HG02623 (cell line): ENCODE data around the gene ZNF462.
"Not testable (repeated sequence)": the region's sequence is repeated elsewhere in the genome, so short reads cannot be mapped to it uniquely, and the experiment has no call there.

Experiments
- ATAC-seq: cut with Tn5 transposase; IDR thresholded peaks from one replicate; pipeline ENCODE4 v1.9.1; 2021; ENCODE audit warnings: moderate library complexity; ENCODE audit not compliant: unreplicated experiment

The ZNF462 gene

DNA sequence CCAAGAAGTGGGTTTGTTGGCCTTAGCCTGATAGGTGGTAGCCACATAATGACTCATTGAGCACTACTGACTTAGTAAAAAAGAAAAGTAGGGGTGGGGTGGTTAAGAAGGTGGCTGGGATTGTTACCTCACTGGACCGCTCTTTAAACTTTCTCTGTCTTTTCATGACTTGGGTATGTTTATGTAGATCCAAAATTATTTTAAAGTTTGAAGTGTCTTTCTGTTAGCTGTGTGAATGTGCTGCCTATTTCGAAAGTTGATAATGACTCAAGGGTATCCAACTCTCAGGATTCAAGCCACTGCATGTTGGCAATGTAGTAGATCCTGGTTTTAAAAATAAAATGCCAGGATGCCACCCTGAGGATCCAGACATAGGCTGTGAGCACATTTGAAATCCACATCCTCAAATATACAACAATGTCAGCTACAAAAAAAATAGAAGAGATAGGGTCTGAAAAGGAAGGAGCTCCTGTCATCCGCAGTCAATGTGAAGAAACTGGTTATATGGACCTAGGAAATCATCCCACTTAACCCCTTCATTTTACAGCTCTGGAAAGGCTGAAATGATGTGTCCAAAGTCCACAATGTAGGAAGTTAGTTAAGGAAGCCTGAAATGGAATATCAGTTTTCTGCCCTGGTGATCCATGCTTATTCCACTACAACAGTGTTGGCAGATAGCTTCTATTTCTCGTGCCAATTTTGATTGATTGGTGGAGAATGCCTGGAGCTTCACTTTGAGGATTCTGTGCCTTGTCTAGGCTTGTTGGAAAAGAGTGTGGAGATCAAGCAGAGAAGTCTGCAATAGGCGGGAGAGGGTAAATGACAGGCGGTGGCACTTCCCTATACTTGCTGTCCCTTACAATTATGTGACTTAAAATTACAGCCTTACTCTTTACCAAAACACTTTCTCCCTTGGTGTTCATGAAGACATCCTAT, 23.4 kb downstream of the ZNF462 start:
- ATAC-seq: no peak

DNA sequence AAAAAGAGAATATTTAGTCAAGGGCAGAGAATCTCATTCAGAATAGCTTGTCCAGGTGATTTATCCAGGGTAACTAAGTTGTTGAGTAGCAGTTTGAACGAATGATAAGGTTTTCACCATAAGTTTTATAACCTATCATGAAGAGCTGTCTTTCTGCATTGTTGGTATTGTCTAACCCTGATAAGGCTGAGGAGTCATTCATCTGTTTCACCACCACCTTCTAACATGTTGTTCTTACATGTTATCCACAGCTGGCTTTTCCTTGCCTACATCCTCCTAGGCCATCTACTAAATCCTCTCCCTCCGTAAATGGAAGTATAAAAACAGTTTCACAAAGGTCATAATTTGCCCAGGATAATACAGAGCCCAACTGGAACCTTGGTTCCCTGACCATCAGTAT, 24.1 kb downstream of the ZNF462 start:
- no peak for ATAC-seq

DNA sequence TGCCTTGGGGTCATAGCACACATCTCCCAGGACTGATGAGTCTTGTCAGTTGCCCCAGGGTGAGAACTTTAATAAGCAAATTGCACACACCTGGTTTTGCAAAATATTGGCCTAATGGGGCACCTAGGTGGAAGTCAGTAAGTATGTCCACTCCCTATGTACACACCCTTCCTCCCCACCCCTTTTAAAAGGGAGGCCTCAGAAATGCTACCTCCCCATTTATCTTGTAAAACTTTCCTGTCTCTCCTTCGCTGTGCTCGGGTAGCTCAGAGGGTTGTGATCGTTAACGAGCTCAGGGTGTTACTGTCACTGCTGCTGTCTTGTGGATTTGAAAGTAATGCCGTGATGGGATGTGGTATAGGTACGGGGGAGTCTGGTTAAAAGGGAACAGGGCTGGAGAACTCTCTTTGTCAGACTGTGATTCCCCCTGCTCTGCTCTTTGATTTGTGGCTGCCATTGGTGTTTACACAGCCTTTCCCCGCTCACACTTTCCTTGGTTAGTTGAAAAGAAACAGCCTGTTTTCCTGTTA, 26.2 kb downstream of the ZNF462 start:
- ATAC-seq: no peak

DNA sequence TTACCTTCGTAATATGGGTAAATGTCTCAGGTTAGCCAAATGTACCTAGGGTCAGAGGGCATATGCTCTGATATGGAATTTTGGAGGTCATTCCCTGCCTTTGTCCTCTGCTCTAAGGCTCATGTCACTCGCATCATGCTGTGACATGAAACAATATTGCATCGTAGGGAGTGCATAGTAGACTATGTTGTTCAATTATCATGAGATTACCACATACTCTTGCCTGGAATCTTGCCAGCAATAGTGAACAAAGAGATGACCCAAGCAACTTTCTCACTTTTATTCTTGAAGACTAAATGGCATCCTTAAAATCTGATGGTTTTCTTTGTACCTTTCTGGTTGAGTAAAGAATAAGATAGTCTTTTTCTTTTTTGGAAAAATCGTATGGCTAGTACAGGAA, 27.6 kb downstream of the ZNF462 start:
- ATAC-seq: no peak

DNA sequence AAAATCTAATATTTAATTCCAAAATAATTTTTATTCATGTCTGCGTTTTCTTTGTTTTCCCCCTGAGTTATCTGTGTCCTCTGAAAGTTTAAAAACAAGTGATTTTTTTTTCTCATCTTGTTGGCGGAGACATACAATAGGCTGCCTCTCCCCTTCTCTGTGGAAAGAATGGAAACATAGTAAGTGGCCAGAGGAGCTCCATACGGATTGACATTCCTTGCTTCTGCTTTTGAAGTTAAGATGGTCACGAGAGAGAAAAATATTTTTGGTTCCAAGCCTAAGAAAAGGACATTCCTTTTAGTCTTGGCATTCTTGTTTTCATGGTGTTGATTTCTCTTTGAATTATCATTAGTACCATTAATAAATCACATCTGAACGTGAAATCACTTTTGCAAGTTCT, 28.3 kb downstream of the ZNF462 start:
- no peak for ATAC-seq

DNA sequence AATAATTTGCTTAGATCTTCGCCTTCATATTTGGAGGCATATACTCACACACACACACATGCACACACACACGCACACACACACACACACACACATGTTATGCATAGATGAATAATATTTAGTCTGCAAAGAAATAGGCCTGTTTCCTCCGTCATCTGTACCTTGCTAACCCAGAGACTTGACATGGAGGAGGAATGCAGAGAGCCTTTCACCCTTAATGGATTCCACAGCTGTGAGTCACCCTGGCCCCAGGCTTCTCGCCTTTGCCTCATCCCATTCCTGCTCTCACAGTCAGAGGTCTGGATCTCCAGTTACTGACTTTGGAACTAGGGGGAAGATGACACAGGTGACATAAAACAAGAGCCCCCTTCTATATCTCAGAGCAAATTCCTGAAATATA, 29.7 kb downstream of the ZNF462 start:
- ATAC-seq: no peak

DNA sequence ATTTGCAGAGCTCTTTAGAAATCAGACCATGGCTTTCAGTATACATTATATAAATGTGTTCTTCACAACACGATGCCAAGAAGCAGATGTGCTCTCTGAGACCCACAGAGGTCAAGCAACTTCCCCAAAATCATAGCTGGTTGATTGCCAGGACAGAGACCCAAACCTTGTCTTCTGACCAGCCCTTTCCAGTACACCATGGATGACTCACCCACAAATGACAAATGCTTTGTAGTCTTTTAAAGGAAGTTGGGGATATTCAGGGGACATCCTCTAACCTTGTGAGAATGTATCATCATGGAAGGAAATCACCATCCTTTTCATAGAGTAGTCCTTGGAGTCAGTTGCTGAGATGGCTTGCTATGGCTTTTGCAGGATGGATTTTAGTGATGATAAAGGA, 30.1 kb downstream of the ZNF462 start:
- ATAC-seq: no peak

DNA sequence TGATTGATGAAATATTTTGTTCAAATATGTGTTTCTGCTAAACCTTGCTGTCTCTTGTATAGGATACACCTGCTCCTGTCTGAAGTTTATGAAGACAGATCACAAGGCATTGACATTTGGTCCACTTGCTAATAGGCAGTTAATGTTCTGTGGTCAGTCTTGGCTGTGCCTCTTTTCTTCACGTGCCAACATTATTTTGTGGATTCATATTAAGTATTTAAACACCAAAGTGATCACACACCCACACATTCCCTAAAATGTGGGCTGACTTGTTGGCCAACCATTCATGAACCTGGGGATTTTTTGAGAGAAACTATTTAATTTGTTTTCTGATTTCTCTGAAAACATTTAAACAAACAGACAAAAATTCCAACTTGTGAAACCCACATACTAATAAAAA, 33.7 kb downstream of the ZNF462 start:
- no peak for ATAC-seq

DNA sequence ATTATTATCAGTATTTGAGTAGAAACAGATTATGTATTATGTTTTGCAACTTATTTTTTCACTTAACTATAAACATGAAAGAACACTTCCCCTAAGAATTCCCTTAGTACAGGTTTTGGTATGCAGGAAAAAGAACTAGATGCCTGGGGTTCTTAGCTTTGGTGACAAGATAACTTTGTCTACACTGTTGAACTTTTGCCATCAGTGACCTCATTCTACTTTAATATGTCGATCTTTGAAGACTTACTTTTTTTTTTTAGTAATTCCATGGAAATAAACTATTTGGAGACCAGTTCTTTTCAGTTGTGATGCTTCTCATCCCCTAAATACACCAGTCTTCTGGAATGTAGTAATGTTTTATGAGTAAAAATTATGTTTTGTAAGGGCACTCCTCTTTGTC, 34.3 kb downstream of the ZNF462 start:
- ATAC-seq: no peak

DNA sequence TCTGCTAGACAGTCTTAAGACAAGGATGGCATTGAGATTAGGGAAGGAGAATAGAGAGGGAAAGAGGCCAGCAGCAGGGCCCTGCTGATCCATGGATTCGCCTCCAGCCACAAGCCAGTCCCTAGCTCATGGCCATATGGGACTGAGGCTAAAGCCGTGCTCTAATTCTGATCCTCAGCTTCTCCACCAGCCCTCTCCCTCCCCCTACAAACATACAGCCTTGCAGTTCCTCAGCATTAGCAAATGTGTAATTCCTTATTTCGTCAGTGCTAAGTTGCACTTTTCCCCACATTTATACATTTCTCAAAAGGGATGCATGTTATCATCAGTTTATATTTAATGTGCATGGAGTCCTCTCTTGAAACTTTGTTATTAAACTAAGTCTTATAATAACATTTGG, 34.8 kb downstream of the ZNF462 start:
- ATAC-seq: no peak

DNA sequence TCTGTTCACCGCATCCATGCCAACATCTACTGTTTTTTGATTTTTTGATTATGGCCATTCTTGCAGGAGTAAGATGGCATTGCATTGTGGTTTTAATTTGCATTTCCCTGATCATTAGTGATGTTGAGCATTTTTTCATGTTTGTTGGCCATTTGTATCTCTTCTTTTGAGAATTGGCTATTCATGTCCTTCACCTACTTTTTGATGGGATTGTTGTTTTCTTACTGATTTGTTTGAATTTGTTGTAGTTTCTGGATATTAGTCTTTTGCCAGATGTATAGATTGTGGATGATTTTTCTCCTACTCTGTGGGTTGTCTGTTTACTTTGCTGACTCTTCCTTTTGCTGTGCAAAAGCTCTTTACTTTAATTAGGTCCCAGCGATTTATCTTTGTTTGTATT, 37.6 kb downstream of the ZNF462 start:
- ATAC-seq: not testable (repeated sequence)

DNA sequence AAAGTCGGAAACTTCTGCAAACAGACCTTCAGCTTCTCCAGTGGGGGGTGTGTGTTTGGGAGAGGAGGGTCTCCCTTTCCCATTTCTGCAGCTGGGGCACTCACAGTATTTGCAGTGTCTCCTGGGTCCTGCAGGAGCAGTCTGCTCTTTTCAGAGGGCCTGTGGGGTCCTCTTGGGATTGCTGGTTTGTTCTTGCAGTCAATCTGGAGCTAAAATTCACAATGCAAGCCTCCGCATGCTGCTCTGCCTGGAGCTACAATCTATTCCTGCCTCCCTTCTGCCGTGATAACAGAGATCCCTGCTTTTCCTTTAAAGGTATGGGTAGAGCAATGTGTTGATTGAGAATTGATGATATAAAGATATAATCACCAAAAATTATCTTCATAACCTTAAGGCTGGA, 43.2 kb downstream of the ZNF462 start:
- ATAC-seq: no peak

DNA sequence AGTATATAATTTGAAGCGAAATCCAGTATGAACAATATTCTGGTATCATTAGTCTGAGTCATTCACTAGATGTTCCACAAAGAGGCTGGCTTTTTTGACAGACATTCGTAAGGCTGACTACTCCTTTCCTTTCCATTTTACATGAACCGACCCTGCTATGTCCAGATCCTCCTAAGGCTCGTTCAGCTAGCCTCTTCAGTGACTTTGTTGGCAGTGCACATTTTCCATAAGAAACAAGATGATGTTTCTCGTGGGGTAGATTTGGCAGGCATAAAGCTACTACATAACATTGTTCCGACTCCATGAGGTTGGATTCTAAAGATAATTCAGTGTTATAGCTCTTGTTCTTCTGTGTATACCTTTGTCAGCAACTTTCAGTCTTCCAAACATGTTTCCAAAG, 49.0 kb downstream of the ZNF462 start:
- ATAC-seq: no peak

DNA sequence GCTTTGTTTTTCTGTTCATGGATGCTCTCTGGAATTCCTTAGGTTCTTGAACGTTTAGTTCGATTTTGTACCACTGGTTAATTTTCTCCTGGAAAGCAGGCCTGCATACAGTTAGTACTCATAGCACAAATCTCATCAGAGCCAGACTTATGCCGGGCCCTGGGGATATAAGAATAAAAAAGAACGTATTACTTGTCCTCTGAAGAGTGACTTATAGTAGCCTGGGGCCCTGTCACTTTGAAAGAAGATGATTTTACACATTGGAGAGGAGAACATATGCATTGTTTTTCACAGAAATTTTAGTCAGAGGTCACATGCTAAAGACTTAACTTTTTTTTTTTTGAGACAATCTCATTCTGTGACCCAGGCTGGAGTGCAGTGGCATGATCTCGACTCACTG, 50.3 kb downstream of the ZNF462 start:
- no peak for ATAC-seq

DNA sequence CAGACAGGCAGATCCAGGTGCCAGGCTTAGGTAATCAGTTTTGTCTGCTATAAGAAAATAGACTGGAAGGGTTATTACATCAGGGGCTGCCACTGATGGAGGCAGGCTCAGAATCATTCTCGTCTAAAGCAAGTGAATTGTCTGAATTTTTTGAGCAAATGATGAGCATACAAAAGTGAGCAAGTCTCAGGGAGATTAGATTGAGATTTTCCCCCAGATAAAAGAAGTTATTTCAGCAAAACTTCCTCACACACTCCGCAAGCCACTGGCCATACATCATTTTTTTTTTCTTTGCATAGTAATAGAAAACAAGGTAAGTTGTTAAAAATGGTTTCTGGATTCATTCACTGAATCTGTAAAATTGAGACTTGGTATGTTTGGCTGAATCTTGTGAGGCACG, 52.9 kb downstream of the ZNF462 start:
- no peak for ATAC-seq

DNA sequence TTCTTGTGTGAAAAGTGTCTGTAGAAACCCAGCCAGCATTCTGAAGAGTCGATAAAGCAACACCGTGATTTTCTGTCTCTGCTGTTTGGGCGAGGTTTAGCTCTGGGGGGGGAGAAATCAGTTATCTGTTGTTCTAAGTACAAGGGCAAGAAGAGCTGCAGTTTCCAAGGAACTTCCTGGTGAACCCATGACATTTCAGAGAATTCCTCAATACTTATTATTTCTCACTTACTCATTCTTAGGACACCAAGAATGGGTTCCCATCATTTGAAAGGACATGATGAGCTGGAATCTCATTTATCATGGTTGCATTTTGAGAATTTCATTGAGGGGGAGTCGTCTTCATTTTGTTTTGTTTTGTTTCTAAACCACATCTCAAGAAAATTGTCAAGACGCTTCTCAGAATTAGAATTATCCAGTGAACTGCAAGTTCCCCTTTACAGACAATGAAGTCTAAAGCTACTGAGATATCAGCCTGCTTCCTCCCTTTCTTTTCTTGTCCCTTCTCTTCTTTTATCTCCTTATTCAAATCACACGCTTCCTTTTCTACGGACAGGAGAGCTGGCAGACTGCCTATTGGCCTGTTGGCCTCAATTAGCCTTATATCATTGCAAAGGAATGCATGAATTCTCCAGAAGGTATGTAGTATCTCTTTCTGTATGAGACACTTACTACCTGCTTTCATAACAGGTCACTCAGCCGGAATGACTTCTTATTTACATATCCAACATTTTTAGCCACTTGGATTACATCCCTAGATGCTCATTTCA, 53.7 kb downstream of the ZNF462 start:
- ATAC-seq: no peak

DNA sequence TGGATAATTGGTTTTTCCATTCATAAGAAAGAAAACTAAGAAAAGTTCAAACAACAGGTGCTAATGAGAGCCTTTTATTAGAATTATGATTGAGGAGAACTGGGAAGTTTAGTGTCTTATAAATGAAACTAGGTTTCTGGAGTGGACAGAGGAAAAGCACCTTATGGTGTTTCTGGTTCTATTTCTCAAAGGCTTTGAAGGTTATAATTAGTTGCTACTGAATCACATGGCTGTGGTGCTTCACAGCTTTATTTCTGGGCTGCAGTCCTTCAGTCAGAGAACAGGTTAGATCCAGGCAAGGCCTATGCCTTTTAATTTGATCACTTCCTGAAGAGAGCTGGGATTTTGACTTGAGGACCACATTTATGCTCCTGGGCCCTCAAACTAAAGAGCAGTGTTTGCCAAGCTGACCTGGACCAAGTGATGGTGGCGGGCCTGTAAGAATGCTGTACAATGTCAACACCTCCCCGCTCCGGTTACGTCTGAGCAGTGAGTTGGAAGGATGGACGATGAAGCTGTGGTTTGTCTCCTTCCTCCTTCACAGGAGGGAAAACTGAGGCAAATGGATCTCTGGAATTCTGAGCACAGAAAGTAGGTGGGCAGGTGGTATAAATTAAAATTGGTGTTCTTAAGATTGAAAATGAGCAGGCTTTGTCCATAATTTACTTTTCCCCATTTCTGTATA, 56.0 kb downstream of the ZNF462 start:
- ATAC-seq: no peak

DNA sequence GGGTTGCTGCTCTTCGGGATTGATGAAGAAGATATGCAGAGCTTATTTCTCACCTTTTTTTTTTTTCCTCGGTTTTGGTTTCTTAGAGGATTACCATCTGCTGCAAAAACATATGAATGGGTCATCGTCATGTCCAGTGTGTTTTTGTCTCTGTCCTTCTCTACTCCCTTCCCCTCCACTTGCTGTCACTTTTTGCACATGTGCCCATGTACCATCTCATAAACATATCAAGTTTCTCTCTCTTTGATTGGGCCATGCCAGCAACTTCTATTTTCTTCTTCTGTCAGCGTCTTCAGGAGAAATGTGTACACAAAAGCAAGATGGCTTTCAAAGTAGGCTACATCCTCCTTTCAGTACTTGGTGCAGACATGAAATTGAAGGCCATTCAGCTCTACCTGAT, 57.1 kb downstream of the ZNF462 start:
- no peak for ATAC-seq

DNA sequence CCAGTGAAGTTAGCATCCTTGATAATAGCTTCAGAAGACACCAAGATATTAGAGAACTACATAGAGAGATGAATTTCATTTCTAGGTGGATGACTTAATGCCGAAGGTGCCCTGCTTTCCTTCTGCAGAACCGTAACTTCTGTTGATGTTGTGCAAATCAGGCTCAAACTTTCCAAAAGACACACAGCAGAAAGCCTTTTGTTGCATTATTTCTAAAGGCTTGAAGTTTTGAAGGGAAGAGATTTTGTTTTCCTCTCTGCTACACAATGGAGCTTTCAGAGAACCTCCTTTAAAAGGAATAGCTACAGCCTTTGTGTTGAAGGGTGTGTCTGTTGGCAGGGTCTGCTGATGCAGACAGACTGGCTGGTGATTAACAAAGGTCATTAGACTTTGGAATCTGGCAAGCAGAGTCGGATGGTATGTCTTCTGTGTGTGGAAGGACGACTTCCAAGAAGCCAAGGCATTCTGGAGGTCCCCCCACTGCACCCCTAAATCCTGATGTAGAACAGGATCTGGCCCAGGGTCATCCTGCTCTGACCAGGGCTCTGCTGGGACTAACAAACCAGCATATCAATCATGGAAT, 57.8 kb downstream of the ZNF462 start:
- no peak for ATAC-seq

DNA sequence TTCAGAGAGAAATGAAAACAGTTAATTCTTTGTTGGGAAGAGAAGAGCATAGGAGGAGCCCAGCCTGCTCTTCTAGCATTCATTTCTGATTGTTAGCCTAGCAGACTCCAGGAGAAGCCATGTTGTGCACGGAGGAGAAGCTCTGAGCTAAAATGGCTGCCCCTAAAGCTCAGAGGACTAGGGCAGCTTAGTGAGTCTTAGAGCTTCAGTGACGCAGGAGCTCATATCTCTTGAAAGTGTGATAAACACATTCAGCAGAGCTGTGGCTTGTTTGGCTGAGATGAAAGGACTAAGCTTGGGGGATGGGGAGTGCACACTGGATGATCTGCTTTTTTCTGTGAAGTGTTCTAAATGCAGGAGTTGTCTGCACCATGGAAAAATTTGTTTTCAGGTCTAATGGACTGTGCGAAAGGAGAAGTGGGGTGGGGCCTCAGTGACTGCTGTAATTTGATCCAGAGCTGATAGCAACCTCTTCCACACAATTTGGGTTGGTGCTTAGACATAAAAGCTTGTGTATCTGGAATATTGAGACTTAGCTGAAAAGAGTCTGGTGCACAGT, 58.5 kb downstream of the ZNF462 start:
- no peak for ATAC-seq

DNA sequence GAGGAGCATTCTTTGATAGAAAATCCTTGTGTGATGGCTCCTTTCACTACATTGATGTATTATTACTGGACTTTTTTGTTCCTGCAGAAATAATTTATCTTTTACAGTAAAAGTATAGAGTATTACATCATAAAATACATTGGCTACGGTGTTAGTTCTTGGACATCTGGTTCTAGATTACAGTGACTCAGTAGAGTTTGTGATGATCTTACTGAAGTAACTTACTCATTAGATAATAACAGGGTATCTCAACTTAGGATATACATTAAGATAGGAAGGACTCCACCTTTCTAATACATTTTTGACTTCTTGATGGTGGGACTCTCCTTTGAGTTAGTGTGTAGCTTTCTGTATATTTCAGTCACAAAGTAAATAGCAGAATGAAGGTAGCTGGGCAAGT, 59.1 kb downstream of the ZNF462 start:
- no peak for ATAC-seq
